HG03280 (cell line): ENCODE measurements around the gene LTB4R.
A peak's percentile ranks its signal among the peaks of the same experiment; 100 is the strongest.
"Not testable (repeated sequence)": the region's sequence is repeated elsewhere in the genome, so short reads cannot be mapped to it uniquely, and the experiment has no call there.

ENCODE experiments used
- ATAC-seq: cut with Tn5 transposase; IDR thresholded peaks from one replicate; pipeline ENCODE4 v1.9.1; 2021; ENCODE audit warnings: mild to moderate bottlenecking, moderate library complexity; ENCODE audit not compliant: unreplicated experiment

LTB4R gene

DNA sequence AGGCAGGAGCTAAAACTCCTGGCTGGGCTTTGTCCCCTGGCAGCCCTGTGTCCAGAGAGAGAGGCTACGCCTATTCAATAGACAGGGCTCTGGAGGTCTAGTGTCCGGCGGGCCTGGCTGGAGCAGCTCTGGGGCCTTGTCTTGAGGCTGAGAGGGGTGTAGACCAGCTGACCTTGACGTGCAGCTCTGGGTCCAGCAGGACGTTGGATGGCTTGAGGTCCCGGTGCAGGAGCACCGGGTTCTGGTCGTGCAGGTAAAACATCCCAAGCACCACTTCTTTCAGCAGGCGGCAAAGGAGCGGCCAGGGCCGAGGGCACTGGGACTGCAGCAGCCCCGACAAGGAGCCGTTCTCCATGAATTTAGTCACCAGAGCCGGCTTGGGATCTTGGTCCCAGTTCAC lies 27.5 kb downstream of the LTB4R start:
- ATAC-seq = no peak

DNA sequence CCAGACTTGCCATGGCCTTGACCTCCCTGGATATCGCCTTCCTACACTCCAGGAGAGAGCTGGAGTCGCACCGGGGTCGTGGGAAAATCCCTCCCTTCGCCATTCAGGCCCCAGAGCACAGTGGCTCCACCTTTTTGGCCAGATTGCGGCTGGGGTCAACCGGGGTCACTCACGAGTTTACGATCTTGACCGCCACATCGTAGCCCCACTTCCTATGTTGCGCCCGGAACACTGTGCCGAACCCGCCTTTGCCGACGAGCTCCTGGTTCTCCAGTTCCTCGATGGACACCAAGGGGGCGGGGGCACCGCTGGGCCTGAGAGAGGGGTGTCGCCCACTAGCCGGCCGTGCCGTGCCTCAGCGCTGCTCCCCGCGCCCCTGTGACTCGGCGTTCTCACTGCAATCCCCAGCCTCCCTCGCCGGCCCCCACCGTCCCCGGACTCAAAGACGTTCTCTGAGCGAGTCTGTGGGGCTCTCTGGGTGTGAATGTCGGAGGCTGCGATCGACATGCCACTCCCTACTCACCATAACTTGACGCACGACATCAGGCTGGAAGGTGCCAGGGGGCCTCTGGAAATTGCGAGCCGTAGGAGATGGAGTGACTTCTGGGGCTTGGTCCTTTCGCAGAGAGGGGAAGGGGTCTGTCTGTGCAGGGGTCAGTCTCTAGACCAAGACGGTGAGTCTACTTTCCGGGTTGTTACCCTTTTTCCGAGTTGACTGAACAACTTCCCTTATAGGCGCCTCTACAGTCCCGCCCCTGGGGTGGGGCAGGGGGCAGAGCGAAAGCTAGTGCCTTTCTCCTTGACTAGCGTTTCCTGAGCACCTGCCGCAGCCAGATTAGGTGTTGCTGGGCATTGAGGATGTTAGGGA lies 28.2 kb downstream of the LTB4R start, which contains the start of gene RIPK3:
Gene RIPK3, minus strand, starts transcription at position 708 of the 868 bp plus-strand sequence. Its CDS starts 165 bp downstream, at position 543.
- peak; percentile 86 for ATAC-seq

DNA sequence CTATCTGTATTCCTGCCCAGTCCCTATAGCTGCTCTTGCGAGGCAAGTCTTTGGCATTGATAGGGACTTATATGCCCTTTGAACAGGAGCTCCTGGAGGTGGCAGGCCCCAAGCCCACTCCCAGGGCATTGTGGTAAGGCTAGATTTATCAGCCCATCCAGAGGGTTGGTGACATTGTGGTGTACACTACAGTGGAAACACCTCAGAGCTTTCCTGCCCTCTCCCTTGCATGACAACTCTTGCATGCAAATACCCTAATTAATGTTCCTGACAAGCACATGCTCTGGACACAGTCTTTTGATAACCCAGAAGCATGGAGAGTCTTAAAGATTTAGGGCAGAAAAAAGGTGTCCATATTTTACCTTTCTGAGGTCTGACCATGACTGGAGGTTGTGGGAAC lies 29.3 kb downstream of the LTB4R start:
- ATAC-seq = no peak

GRCh38 chr14:24342889-24343288 lies 31.6 kb downstream of the LTB4R start:
- no peak for ATAC-seq

- no peak for ATAC-seq
These were observed 32.7 kb downstream of the LTB4R start for GRCh38 chr14:24343795-24344660.

DNA sequence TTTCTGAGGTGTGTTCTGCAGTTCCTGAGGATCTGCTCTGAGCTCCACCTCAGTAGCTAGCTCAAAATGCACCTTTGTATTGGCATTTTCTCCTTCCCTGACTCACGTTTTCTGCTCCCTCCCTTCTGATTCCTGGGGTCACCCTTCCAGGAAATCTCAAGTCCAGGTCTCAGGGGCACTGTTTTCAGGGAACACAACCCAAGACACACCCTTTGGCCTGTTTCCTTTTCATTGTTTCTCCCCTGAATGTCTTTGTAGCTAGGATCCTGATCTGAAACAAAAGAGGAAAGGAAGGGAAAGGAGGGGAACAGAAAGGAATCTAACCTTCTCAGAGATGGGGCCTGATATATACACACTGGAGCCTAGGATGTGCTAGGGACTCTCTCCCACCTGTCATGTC lies 35.8 kb downstream of the LTB4R start:
- no peak for ATAC-seq

- ATAC-seq = no peak
These were observed 36.9 kb downstream of the LTB4R start for GRCh38 chr14:24348186-24348585.

- no peak for ATAC-seq
These were observed 38.4 kb downstream of the LTB4R start for GRCh38 chr14:24349742-24350141.

GRCh38 chr14:24351517-24351916 lies 40.2 kb downstream of the LTB4R start:
- no peak for ATAC-seq

DNA sequence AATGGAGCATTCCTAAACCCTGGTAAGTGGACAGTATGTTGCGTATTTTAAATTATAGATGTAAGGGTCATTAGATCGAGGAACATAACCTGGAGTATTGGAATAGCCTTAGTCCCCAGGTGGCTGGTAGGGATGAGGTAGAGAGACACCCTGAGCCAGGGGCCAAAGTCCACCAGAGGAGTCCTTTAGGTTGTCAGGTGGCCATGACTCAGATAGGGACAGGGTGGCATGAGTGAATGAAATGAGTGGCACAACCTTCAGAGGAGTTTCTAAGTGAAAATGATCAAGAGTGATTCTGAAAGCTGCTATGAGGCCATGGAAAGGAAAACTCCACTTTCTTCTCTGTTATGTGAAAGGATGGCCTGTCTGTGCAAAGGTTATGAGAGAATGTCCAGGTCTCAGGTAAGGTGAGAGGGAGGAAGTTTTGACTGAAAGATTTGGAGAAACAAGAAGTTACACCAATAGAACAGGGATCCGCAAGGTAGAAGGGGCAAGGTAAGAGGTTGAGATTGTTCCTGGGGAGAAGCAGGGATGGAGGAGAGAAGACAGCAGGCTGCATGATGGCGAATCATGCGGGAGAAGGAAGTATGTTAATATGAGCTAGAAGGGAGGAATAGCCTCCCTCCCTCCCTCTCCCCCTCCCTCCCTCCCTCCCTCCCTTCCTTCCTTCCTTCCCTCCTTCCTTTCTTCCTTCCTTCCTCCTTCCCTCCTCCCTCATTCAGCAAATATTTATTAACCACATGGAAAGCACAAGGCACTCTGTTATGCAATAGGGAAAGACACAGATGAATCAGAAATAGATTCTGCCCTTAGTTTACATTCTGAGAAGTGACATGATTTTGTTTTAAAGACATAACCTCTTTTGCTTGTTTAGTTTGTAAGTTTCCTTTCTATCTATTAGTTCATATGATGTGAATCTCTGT lies 42.5 kb downstream of the LTB4R start:
- no peak for ATAC-seq

DNA sequence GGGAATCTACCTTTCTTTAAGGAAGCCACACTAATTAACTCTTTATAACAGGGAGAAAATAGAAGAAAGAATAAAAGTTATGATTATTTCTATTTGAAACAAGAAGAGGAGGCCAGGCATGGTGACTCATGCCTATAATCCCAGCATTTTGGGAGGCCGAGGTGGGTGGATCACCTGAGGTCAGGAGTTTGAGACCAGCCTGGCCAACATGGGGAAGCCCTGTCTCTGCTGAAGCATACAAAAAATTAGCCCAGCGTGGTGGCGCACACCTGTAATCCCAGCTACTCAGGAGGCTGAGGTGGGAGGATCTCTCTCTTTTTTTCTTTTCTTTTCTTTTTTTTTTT lies 43.2 kb downstream of the LTB4R start:
- ATAC-seq = not testable (repeated sequence)

GRCh38 chr14:24355009-24355408 lies 43.7 kb downstream of the LTB4R start:
- no peak for ATAC-seq

GRCh38 chr14:24356208-24356607 lies 44.9 kb downstream of the LTB4R start:
- ATAC-seq = no peak

DNA sequence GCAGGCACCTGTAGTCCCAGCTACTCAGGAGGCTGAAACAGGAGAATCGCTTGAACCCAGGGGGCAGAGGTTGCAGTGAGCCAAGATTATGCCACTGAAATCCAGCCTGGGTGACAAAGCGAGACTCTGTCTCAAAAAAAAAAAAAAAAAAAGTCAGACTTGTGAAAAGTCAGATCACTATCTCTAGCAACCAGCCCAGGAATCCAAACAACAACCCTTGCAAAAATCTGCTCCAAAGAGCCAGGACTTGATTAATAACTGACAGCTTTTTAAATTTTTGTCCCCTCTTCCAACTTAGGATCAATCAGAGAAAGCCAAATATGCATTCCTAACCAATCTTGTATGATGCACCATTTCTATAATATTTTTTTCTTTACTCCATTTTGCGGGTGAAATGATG lies 49.0 kb downstream of the LTB4R start:
- ATAC-seq = no peak

- ATAC-seq = no peak
These were observed 50.0 kb downstream of the LTB4R start for GRCh38 chr14:24361326-24361725.

- no peak for ATAC-seq
These were observed 51.1 kb downstream of the LTB4R start for GRCh38 chr14:24362241-24362960.

GRCh38 chr14:24363401-24363800 lies 52.1 kb downstream of the LTB4R start:
- ATAC-seq = no peak

- no peak for ATAC-seq
These were observed 53.5 kb downstream of the LTB4R start for GRCh38 chr14:24364841-24365240.

DNA sequence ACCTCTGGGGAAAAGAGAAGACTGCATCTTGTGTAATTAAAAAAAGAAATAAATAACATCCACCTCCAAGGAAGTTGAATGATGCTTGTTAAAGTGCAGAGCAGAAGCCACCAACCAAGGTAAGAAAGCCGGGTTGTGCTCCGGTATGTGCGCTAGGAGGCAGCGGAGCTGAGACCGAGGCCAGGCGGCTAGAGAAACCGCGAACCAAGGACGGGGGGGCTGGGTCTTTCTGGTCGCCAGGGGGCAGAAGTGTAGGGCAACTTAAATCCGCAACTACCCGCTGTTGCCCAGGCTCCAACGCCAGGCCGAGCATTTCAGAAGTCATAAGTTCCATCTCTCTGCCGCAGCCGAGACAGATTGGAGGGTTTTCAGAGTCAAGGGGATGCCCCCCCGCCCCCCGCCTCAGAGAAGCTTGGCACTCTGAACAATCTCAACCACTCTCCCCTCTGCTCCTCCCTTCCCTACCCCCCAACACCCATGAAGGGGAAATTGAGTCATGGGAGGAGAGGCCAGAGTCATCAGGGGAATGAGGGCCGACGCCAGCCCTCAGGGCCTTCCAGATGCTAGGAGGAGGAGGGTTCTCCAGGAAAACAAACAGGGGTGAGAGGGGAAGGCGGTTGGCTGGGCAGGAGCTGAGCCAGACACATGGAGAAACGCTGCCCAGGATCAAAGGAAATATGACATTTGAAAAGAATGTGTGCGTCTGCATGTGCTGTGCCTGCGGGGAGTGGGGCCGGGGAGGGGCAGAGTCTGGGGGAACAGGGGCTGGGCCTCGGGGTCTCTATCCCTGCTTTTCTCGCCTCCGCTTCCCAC lies 54.5 kb downstream of the LTB4R start:
- peak; percentile 50 for ATAC-seq

DNA sequence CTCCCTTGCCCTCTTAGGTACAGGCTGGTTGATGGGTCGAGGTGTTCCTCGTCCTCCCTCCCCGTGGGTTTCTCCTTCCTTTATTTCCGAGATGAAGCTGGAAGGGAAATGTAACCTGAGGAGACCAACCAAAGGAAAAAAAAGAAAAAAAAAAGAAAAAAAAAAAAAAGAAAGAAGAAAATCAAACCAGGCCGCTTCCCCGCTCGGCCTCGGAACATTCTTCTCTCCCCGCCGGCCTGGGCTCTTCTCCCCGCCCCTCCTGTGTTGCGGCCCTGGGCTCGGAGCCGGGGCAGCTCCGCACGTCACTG lies 55.1 kb downstream of the LTB4R start:
- ATAC-seq = no peak
